ENCODE measurements around the gene NTM. TPM values are rescaled to one million over a fixed set of nuclear protein-coding genes. Genes with fewer than 3 reads are reported as not detected.
A peak's percentile ranks its signal among the peaks of the same experiment; 100 is the strongest.

The NTM gene
- polyA plus RNA-seq, 1 donor from 2014 or later: 39.4 TPM

- Histone ChIP-seq H3K4me2 (ENCODE audit: low read length) (no peak overlapping the region), H3K27me3 (ENCODE audit: insufficient read depth, low read depth, low read length) (no peaks in the 10 kb centered on the region), H3K9ac (ENCODE audit: low read length) (no peak overlapping the region), H3F3A (ENCODE audit: insufficient read depth, low read length, poor library complexity, severe bottlenecking) (no peaks in the 10 kb centered on the region), H2AFZ (ENCODE audit: low read depth, low read length) (no peak overlapping the region), H4K20me1 (ENCODE audit: insufficient read depth) (no peaks in the 10 kb centered on the region), H3K79me2 (replicated peaks; ENCODE audit: insufficient read depth, low read length) (no peaks in the 10 kb centered on the region), H3K27ac (ENCODE audit: low read length) (no peak overlapping the region), H3K9me2 (ENCODE audit: insufficient read depth, low read length) (no peaks in the 10 kb centered on the region), H3K4me3 (ENCODE audit: low read length) (no peak overlapping the region), H3K36me3 (ENCODE audit: insufficient read depth, low read length) (no peaks in the 10 kb centered on the region), H3K9me3 (ENCODE audit: low read length) (no peaks in the 10 kb centered on the region)
- TF ChIP-seq RAD21 (conservative IDR thresholded peaks at IDR 0.05) (no peak), SMC3 (conservative IDR thresholded peaks at IDR 0.05; ENCODE audit: poor library complexity) (no peak), REST (IDR thresholded peaks at IDR 0.05; ENCODE audit: borderline replicate concordance) (peak; percentile 63)
Measured at GRCh38 chr11:131962818-131963217, 592.4 kb downstream of the NTM start.

DNA sequence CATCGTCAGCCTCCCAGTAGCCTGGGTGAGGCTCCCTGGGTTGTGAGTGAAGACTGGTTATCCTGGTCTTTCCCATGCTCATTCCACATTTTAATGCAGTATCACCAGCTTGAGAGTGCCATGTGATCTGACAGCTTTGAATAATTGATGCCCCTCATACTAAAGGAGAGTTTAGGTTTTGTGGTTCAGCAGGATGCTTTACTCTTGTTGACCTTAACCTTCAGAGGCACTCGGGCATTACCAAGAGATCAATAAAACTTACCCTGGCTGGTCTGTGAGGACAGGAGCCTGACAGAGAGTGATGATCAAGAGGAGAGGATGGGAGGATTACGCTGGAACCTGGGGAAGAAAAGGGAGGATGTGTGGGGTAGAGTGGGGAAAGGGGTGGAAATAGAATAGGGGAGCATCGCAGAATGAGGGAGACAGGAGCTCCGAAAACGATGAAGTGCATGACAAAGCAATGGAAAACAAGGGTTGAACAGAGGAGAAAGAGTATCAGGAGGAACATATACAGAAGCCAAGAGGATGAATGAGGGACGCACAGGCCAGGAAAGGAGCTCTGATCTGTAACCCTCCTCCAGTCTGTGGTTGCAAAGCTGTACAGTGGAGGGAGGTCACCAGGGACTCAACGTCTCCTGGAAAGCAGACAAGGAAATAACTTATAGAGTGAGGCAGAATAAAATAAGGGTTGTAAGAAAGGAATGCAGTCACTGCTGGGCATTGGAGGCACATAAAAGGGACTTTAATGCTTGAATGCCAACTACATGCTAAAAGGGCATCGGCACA, 594.5 kb downstream of the NTM start:
- Histone ChIP-seq H3K27me3 (ENCODE audit: insufficient read depth, low read depth, low read length) (no peaks in the 10 kb centered on the region), H3K27ac (ENCODE audit: low read length) (no peak overlapping the region), H4K20me1 (ENCODE audit: insufficient read depth) (no peaks in the 10 kb centered on the region), H3K36me3 (ENCODE audit: insufficient read depth, low read length) (no peaks in the 10 kb centered on the region), H3K9me2 (ENCODE audit: insufficient read depth, low read length) (no peaks in the 10 kb centered on the region), H3F3A (ENCODE audit: insufficient read depth, low read length, poor library complexity, severe bottlenecking) (no peaks in the 10 kb centered on the region), H3K4me3 (ENCODE audit: low read length) (no peak overlapping the region), H3K79me2 (replicated peaks; ENCODE audit: insufficient read depth, low read length) (no peaks in the 10 kb centered on the region), H2AFZ (ENCODE audit: low read depth, low read length) (no peak overlapping the region), H3K9ac (ENCODE audit: low read length) (no peak overlapping the region), H3K4me2 (ENCODE audit: low read length) (no peak overlapping the region), H3K9me3 (ENCODE audit: low read length) (no peaks in the 10 kb centered on the region)
- TF ChIP-seq POLR2AphosphoS5 (IDR thresholded peaks at IDR 0.05) (no peak), MXI1 (conservative IDR thresholded peaks at IDR 0.05; ENCODE audit: poor library complexity, severe bottlenecking) (no peak), EZH2 (IDR thresholded peaks at IDR 0.05; ENCODE audit: borderline replicate concordance, insufficient read depth, low read length, poor library complexity, severe bottlenecking) (no peak), CTCF (IDR thresholded peaks at IDR 0.05; ENCODE audit: poor library complexity, severe bottlenecking) (no peak), RAD21 (conservative IDR thresholded peaks at IDR 0.05) (no peak), TAF1 (IDR thresholded peaks at IDR 0.05; ENCODE audit: low read depth) (no peak), EP300 (conservative IDR thresholded peaks at IDR 0.05; ENCODE audit: poor library complexity, severe bottlenecking) (no peak)

Data from neural cell (in vitro differentiated cells).